IPS DF 6.9 (cell line): ENCODE data around the gene DERL2.

Source experiments
- DNase-seq: peaks from one replicate; pipeline ENCODE4 v3.0.0-alpha.2; 2013; ENCODE audit warnings: low read depth, low spot score
- H3K27ac ChIP-seq: one replicate; pipeline ENCODE4 v1.5.1; 2013; ENCODE audit warnings: low read length, control low read depth
- H3K27me3 ChIP-seq: 2 replicates; pipeline ENCODE4 v1.6.1; 2013; ENCODE audit warnings: mild to moderate bottlenecking, low read length; ENCODE audit not compliant: control insufficient read depth, insufficient read depth
- H3K36me3 ChIP-seq: 2 replicates; pipeline ENCODE4 v1.6.1; 2013; ENCODE audit warnings: low read length; ENCODE audit not compliant: control insufficient read depth, insufficient read depth
- H3K4me1 ChIP-seq: 2 replicates; pipeline ENCODE4 v1.6.1; 2013; ENCODE audit warnings: low read length; ENCODE audit not compliant: control insufficient read depth, insufficient read depth
- H3K4me3 ChIP-seq: 2 replicates; pipeline ENCODE4 v1.5.1; 2013; ENCODE audit warnings: mild to moderate bottlenecking, low read length
- H3K9me3 ChIP-seq: 2 replicates; pipeline ENCODE4 v1.6.1; 2013; ENCODE audit warnings: low read length, inconsistent platforms; ENCODE audit not compliant: control insufficient read depth, insufficient read depth
- WGBS: extraction: QIAGEN DNeasy Blood & Tissue Kit; methylation state at CpG from one replicate; pipeline ENCODE4 v1.1.7; 2013; ENCODE audit warnings: mixed read lengths, missing lambda C conversion rate; ENCODE audit not compliant: insufficient read length, insufficient coverage; 5-methylcytosine and 5-hydroxymethylcytosine counted together

DERL2 gene

DNA sequence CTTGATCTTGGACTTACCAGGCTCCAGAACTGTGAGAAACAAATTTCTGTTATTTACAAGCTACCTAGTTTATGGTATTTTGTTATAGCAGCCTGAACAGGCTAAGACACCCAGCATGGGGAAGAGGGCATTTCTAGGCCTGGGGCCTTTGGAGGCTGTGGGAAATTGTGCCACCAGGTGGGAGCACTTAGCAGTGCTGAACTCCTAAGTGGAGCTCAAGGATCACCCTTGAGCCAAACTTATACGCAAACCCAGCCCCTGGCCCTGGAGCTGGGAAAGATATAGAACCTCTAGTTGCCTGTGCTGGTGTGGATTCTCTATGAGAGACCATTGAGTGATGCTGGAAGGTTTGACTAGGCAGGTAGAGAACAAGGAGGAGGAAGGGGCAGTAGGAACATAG, 36.5 kb upstream of the DERL2 start:
- Histone ChIP-seq H3K4me1 (no peaks in the 10 kb centered on the region), H3K4me3 (no peak overlapping the region), H3K27me3 (no peaks in the 10 kb centered on the region), H3K27ac (no peak overlapping the region), H3K9me3 (no peaks in the 10 kb centered on the region), H3K36me3 (no peaks in the 10 kb centered on the region)
- no peak for DNase-seq
- no CpG with 5 or more reads among the region's 1 CpG for WGBS

DNA sequence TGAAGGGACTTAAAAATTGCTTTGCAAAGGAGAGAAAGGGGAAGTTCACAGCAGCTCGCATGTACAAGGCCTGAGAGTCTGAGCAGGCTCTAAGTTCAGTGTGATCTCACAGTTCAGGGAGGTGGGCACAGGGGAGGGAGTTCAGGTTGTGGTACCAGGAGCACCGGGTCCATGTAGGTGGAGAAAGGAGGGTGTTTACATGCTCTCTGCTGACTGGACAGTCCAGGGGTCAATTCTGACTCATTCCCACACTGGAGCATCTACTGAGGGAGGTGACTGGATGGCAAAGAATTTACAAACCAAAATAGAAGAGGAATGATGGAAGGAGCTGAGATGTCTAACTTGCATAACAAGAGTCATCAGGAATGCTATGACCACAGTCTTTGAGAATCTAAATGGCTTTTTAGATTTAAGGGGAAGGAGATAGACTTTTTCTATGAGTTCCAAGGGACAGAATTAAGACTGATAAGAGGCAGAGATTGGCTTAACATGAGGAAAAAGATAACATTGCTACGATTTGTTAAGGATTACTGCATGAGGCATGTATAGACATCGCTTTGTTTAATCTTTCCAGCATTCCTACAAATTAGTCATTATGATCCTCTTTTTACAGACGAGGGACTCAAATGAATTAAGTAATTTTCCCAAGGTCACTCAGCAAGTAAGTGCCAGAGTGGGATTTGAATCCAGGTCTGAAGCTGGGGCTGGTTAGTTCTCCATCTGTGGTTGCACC, 30.2 kb upstream of the DERL2 start:
- Histone ChIP-seq H3K27me3 (no peaks in the 10 kb centered on the region), H3K4me1 (no peaks in the 10 kb centered on the region), H3K9me3 (no peaks in the 10 kb centered on the region), H3K36me3 (no peaks in the 10 kb centered on the region), H3K27ac (no peak overlapping the region), H3K4me3 (no peak overlapping the region)
- no CpG with 5 or more reads among the region's 5 CpGs for WGBS
- DNase-seq: no peak

DNA sequence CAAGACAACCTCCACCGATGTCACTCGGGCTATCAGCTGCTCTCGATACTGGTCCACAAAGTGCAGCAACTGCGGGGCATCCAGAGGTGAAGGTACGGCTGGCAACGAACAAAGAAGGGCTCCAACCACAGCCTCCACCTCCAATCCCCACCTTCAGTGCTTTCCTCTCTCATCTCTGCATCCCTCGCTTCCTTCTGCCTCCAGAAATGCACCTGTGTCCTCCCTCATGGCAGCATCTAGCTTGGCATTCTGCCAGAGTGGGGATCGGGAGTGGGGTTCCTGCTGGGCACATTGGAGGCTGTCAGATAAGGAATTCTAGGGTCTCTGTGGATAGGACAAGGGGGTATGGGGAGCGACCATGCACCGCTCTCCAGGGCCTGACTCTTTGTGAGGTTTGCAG, 29.0 kb upstream of the DERL2 start:
- no peaks in the 10 kb centered on the region for H3K4me1 ChIP-seq
- H3K27me3 ChIP-seq: no peaks in the 10 kb centered on the region
- no CpG with 5 or more reads among the region's 10 CpGs for WGBS
- H3K36me3 ChIP-seq: no peaks in the 10 kb centered on the region
- H3K27ac ChIP-seq: no peak overlapping the region
- H3K9me3 ChIP-seq: no peaks in the 10 kb centered on the region
- DNase-seq: no peak
- H3K4me3 ChIP-seq: no peak overlapping the region

DNA sequence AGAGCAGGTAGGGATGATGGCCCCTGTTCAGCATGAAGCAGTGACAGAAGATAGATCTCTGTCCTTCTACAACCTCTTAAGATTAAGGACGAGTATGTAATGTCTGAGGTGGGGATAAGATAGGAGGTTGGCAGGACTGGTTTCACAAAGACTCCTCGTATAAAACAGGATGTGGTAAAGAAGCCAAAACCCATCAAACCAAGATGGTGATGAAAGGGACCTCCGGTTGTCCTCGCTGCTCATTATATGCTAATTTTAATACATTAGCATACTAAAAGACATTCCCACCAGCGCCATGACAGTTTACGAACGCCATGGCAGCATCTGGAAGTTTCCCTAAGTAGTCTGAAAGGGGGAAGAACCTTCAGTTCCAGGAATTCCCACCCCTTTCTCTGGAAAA, 27.6 kb upstream of the DERL2 start:
- Histone ChIP-seq H3K9me3 (no peaks in the 10 kb centered on the region), H3K27ac (no peak overlapping the region), H3K4me3 (no peak overlapping the region), H3K36me3 (no peaks in the 10 kb centered on the region), H3K27me3 (no peaks in the 10 kb centered on the region), H3K4me1 (no peaks in the 10 kb centered on the region)
- no peak for DNase-seq
- no CpG with 5 or more reads among the region's 7 CpGs for WGBS

DNA sequence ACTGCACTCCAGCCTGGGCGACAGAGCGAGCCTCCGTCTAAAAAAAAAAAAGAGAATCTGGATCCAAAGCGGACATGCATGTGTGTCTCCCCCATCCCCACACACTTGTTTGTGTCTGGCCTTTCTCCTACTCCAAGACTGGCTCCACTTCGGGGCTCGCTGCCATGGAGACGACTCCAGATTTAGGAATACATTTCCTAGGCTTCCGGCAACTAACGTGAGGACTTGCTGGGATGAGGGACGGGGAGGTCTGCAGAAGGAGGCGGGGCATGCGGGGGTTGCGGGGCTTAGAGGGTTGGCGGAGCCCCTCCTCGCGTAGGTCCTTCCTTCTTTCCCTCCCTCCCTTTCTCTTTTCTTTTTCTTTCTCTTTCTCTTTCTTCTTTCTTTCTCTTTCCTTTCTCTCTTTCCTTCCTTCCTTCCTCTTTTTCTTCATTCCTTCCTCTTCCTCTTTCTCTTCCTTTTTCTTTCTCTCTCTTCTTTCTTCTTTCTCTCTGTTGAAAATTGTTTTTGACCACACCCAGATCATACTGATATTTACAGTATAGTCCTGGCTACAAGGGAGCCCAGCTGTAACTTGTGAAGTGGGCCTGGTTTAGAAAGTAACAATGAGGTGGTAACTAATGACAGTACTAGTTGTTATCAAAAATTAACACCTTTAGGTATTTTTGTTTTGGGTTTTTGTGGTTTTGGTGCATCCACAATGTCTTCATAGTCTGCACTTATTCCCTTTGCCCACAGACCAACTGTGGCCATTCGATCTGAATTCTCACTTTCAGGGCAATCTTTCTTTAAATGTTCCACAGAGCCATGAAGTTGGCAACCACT, 25.6 kb upstream of the DERL2 start:
- H3K9me3 ChIP-seq: no peaks in the 10 kb centered on the region
- no CpG with 5 or more reads among the region's 17 CpGs for WGBS
- no peak overlapping the region for H3K27ac ChIP-seq
- no peaks in the 10 kb centered on the region for H3K4me1 ChIP-seq
- H3K4me3 ChIP-seq: no peak overlapping the region
- no peaks in the 10 kb centered on the region for H3K36me3 ChIP-seq
- no peaks in the 10 kb centered on the region for H3K27me3 ChIP-seq
- no peak for DNase-seq

- no CpG with 5 or more reads among the region's 8 CpGs for WGBS
- Histone ChIP-seq H3K27ac (no peak overlapping the region), H3K9me3 (no peaks in the 10 kb centered on the region), H3K4me3 (no peak overlapping the region), H3K27me3 (no peaks in the 10 kb centered on the region), H3K36me3 (no peaks in the 10 kb centered on the region), H3K4me1 (no peaks in the 10 kb centered on the region)
- no peak for DNase-seq
Observed at GRCh38 chr17:5510771-5511170, 24.8 kb upstream of the DERL2 start.

DNA sequence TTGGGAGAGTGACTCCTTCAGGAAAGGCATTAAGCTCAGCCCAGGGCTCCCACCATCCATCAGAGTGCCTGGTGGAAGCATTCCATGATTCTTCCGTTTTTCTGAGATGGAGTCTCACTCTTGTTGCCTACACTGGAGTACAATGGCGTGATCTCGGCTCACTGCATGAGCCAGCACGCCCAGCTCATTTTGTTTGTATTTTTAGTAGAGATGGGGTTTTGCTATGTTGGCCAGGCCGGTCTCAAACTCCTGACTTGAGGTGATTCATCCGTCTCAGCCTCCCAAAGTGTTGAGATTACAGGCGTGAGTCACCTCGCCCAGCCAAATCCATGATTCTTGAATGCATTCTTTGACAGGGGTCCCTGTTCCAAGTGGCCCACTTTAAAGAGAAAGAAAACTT, 23.5 kb upstream of the DERL2 start:
- no peaks in the 10 kb centered on the region for H3K36me3 ChIP-seq

GRCh38 chr17:5508810-5509209, 22.8 kb upstream of the DERL2 start:
- Histone ChIP-seq H3K27ac (no peak overlapping the region), H3K4me1 (no peaks in the 10 kb centered on the region), H3K4me3 (no peak overlapping the region), H3K27me3 (no peaks in the 10 kb centered on the region), H3K9me3 (no peaks in the 10 kb centered on the region), H3K36me3 (no peaks in the 10 kb centered on the region)
- DNase-seq: no peak
- WGBS: no CpG with 5 or more reads among the region's 4 CpGs

More for the DNA sequence above, 23.5 kb upstream of the DERL2 start:
- H3K4me1 ChIP-seq: no peaks in the 10 kb centered on the region
- H3K27me3 ChIP-seq: no peaks in the 10 kb centered on the region
- no peaks in the 10 kb centered on the region for H3K9me3 ChIP-seq
- no CpG with 5 or more reads among the region's 8 CpGs for WGBS
- DNase-seq: no peak
- H3K27ac ChIP-seq: no peak overlapping the region
- no peak overlapping the region for H3K4me3 ChIP-seq

GRCh38 chr17:5506307-5506706, 20.3 kb upstream of the DERL2 start:
- no CpG with 5 or more reads among the region's 5 CpGs for WGBS
- no peak for DNase-seq
- no peaks in the 10 kb centered on the region for H3K27me3 ChIP-seq
- no peaks in the 10 kb centered on the region for H3K9me3 ChIP-seq
- H3K27ac ChIP-seq: no peak overlapping the region
- H3K4me3 ChIP-seq: no peak overlapping the region
- H3K36me3 ChIP-seq: no peaks in the 10 kb centered on the region
- no peaks in the 10 kb centered on the region for H3K4me1 ChIP-seq

GRCh38 chr17:5502552-5502951, 16.6 kb upstream of the DERL2 start:
- Histone ChIP-seq H3K9me3 (no peaks in the 10 kb centered on the region), H3K4me3 (no peak overlapping the region), H3K36me3 (no peaks in the 10 kb centered on the region), H3K4me1 (no peaks in the 10 kb centered on the region), H3K27me3 (peaks cover 3% of the 10 kb centered on the region; the same call in 1 of the 2 replicates), H3K27ac (no peak overlapping the region)
- no peak for DNase-seq
- 100% methylated on average over 2 of the region's 4 CpGs for WGBS
